Measurements from ENCODE around the gene CPNE2. TPM values are rescaled to one million over a fixed set of nuclear protein-coding genes. Genes with fewer than 3 reads are reported as not detected.

Gene CPNE2
- polyA plus RNA-seq, 6 donors from 2014 or later, result 0.53 to 1.3 (median 0.76) TPM; not detected in 2

GRCh38 chr16:57151369-57151768 lies 59.0 kb downstream of the CPNE2 start:
- peak overlapping the region in 1 of 6 donors; percentile 85 for H3K27ac Mint-ChIP-seq
- peaks cover 17 to 30% (median 22%) of the 10 kb centered on the region in 3 donors for H3K4me1 Mint-ChIP-seq
- H3K9me3 Mint-ChIP-seq, result no peaks in the 10 kb centered on the region
- DNase-seq (no peak), ATAC-seq (ENCODE audit: low read depth in 2 of 2) (no peak)
- H3K36me3 Mint-ChIP-seq, result peaks cover 16 to 32% of the 10 kb centered on the region in 2 donors
- no peaks in the 10 kb centered on the region for H3K27me3 Mint-ChIP-seq
- H3K4me3 Mint-ChIP-seq, result peak overlapping the region in 1 of 8 donors; percentile 70

GRCh38 chr16:57152096-57153093 lies 60.0 kb downstream of the CPNE2 start:
- Mint-ChIP-seq H3K4me3 (no peak overlapping the region), H3K4me1 (peaks cover 11 to 20% (median 18%) of the 10 kb centered on the region in 3 donors), H3K27me3 (no peaks in the 10 kb centered on the region), H3K9me3 (no peaks in the 10 kb centered on the region), H3K36me3 (peaks cover 18 to 43% of the 10 kb centered on the region in 2 donors), H3K27ac (peak overlapping the region in 3 of 6 donors; percentile 7 to 44 (median 18))
- no peak for ATAC-seq (ENCODE audit: low read depth in 2 of 2)
- no peak for DNase-seq

- H3K27ac Mint-ChIP-seq, result peak overlapping the region in 2 of 6 donors; percentile 3 to 81
- H3K4me3 Mint-ChIP-seq, result no peak overlapping the region
- ATAC-seq (ENCODE audit: low read depth in 2 of 2) (no peak), DNase-seq (no peak)
- peaks cover 20 to 52% of the 10 kb centered on the region in 2 donors for H3K36me3 Mint-ChIP-seq
- H3K4me1 Mint-ChIP-seq, result peaks cover under 1 to 5% (median 4%) of the 10 kb centered on the region in 3 donors
- no peaks in the 10 kb centered on the region for H3K27me3 Mint-ChIP-seq
- H3K9me3 Mint-ChIP-seq, result no peaks in the 10 kb centered on the region
Observed at GRCh38 chr16:57153841-57154240, 61.5 kb downstream of the CPNE2 start.

GRCh38 chr16:57155702-57156350 lies 63.4 kb downstream of the CPNE2 start:
- H3K27ac Mint-ChIP-seq, result peak overlapping the region in 1 of 6 donors; percentile 76
- peaks cover 3 to 5% (median 5%) of the 10 kb centered on the region in 3 donors for H3K4me1 Mint-ChIP-seq
- H3K27me3 Mint-ChIP-seq, result no peaks in the 10 kb centered on the region
- H3K9me3 Mint-ChIP-seq, result no peaks in the 10 kb centered on the region
- ATAC-seq (ENCODE audit: low read depth in 2 of 2), result no peak
- H3K4me3 Mint-ChIP-seq, result no peak overlapping the region
- peaks cover 33 to 61% of the 10 kb centered on the region in 2 donors for H3K36me3 Mint-ChIP-seq
- no peak for DNase-seq

- H3K36me3 Mint-ChIP-seq, result peaks cover 33 to 61% of the 10 kb centered on the region in 2 donors
- H3K27ac Mint-ChIP-seq, result peak overlapping the region in 1 of 6 donors; percentile 76
- no peak for DNase-seq
- no peaks in the 10 kb centered on the region for H3K27me3 Mint-ChIP-seq
- peaks cover 3 to 5% (median 3%) of the 10 kb centered on the region in 3 donors for H3K4me1 Mint-ChIP-seq
- no peak for ATAC-seq (ENCODE audit: low read depth in 2 of 2)
- no peak overlapping the region for H3K4me3 Mint-ChIP-seq
- H3K9me3 Mint-ChIP-seq, result no peaks in the 10 kb centered on the region
Observed at GRCh38 chr16:57156351-57156703, 63.9 kb downstream of the CPNE2 start.

- ATAC-seq (ENCODE audit: low read depth in 2 of 2) (no peak), DNase-seq (no peak)
- H3K27ac Mint-ChIP-seq, result no peak overlapping the region
- no peak overlapping the region for H3K4me3 Mint-ChIP-seq
- peaks cover 33 to 55% of the 10 kb centered on the region in 2 donors for H3K36me3 Mint-ChIP-seq
- H3K9me3 Mint-ChIP-seq, result no peaks in the 10 kb centered on the region
- H3K27me3 Mint-ChIP-seq, result no peaks in the 10 kb centered on the region
- peaks cover 0 to 5% (median 3%) of the 10 kb centered on the region in 3 donors for H3K4me1 Mint-ChIP-seq
Observed at GRCh38 chr16:57157533-57157932, 65.2 kb downstream of the CPNE2 start.

GRCh38 chr16:57159447-57159846 lies 67.1 kb downstream of the CPNE2 start:
- Mint-ChIP-seq H3K4me3 (no peak overlapping the region), H3K27me3 (no peaks in the 10 kb centered on the region), H3K36me3 (peaks cover 26 to 41% of the 10 kb centered on the region in 2 donors), H3K27ac (no peak overlapping the region), H3K9me3 (no peaks in the 10 kb centered on the region), H3K4me1 (peaks cover 0 to 5% (median 3%) of the 10 kb centered on the region in 3 donors)
- ATAC-seq (ENCODE audit: low read depth in 2 of 2) (no peak), DNase-seq (no peak)

GRCh38 chr16:57163842-57164241 lies 71.5 kb downstream of the CPNE2 start:
- peaks cover 6 to 13% (median 7%) of the 10 kb centered on the region in 3 donors for H3K4me1 Mint-ChIP-seq
- no peak overlapping the region for H3K4me3 Mint-ChIP-seq
- no peak for DNase-seq
- H3K36me3 Mint-ChIP-seq, result peaks cover 25 to 28% of the 10 kb centered on the region in 2 donors
- no peaks in the 10 kb centered on the region for H3K27me3 Mint-ChIP-seq
- H3K27ac Mint-ChIP-seq, result no peak overlapping the region
- H3K9me3 Mint-ChIP-seq, result no peaks in the 10 kb centered on the region
- no peak for ATAC-seq (ENCODE audit: low read depth in 2 of 2)

- no peak overlapping the region for H3K4me3 Mint-ChIP-seq
- H3K4me1 Mint-ChIP-seq, result peaks cover 4 to 9% (median 6%) of the 10 kb centered on the region in 3 donors
- no peak for ATAC-seq (ENCODE audit: low read depth in 2 of 2)
- no peaks in the 10 kb centered on the region for H3K9me3 Mint-ChIP-seq
- peaks cover 15 to 18% of the 10 kb centered on the region in 2 donors for H3K36me3 Mint-ChIP-seq
- no peak for DNase-seq
- no peaks in the 10 kb centered on the region for H3K27me3 Mint-ChIP-seq
- no peak overlapping the region for H3K27ac Mint-ChIP-seq
Observed at GRCh38 chr16:57165483-57165882, 73.1 kb downstream of the CPNE2 start.

- no peaks in the 10 kb centered on the region for H3K27me3 Mint-ChIP-seq
- DNase-seq, result no peak
- peaks cover 15 to 18% of the 10 kb centered on the region in 2 donors for H3K36me3 Mint-ChIP-seq
- no peak overlapping the region for H3K4me3 Mint-ChIP-seq
- no peak for ATAC-seq (ENCODE audit: low read depth in 2 of 2)
- no peak overlapping the region for H3K27ac Mint-ChIP-seq
- H3K4me1 Mint-ChIP-seq, result peaks cover 4 to 9% (median 6%) of the 10 kb centered on the region in 3 donors
- no peaks in the 10 kb centered on the region for H3K9me3 Mint-ChIP-seq
Observed at GRCh38 chr16:57165938-57166337, 73.6 kb downstream of the CPNE2 start.

- peaks cover 20 to 23% of the 10 kb centered on the region in 2 donors for H3K36me3 Mint-ChIP-seq
- no peak for ATAC-seq (ENCODE audit: low read depth in 2 of 2)
- no peaks in the 10 kb centered on the region for H3K27me3 Mint-ChIP-seq
- H3K27ac Mint-ChIP-seq, result peak overlapping the region in 3 of 6 donors; percentile 26 to 73 (median 56)
- no peak for DNase-seq
- H3K4me3 Mint-ChIP-seq, result no peak overlapping the region
- H3K4me1 Mint-ChIP-seq, result peaks cover 4 to 9% (median 6%) of the 10 kb centered on the region in 3 donors
- H3K9me3 Mint-ChIP-seq, result no peaks in the 10 kb centered on the region
Observed at GRCh38 chr16:57166451-57166850, 74.1 kb downstream of the CPNE2 start.

- DNase-seq, result no peak
- peaks cover 21 to 28% of the 10 kb centered on the region in 2 donors for H3K36me3 Mint-ChIP-seq
- peaks cover 4 to 9% (median 6%) of the 10 kb centered on the region in 3 donors for H3K4me1 Mint-ChIP-seq
Observed at GRCh38 chr16:57166951-57167350, 74.6 kb downstream of the CPNE2 start.

GRCh38 chr16:57167538-57167937 lies 75.2 kb downstream of the CPNE2 start:
- no peak overlapping the region for H3K27ac Mint-ChIP-seq
- H3K4me1 Mint-ChIP-seq, result peaks cover 4 to 9% (median 6%) of the 10 kb centered on the region in 3 donors
- no peak for DNase-seq
- H3K9me3 Mint-ChIP-seq, result no peaks in the 10 kb centered on the region
- H3K27me3 Mint-ChIP-seq, result no peaks in the 10 kb centered on the region
- ATAC-seq (ENCODE audit: low read depth in 2 of 2), result no peak
- H3K4me3 Mint-ChIP-seq, result no peak overlapping the region
- peaks cover 26 to 31% of the 10 kb centered on the region in 2 donors for H3K36me3 Mint-ChIP-seq

More at GRCh38 chr16:57166951-57167350, 74.6 kb downstream of the CPNE2 start:
- Mint-ChIP-seq H3K27me3 (no peaks in the 10 kb centered on the region), H3K9me3 (no peaks in the 10 kb centered on the region), H3K4me3 (no peak overlapping the region), H3K27ac (no peak overlapping the region)
- ATAC-seq (ENCODE audit: low read depth in 2 of 2), result no peak
